ENCODE measurements around the gene WNT10A. TPM values are rescaled to one million over a fixed set of nuclear protein-coding genes. Genes with fewer than 3 reads are reported as not detected.

WNT10A gene
- total and polyA plus RNA-seq, 10 of the 15 experiments (the other 5 are each of a cell fraction or from before 2014, with no cell fraction given), result 0.61 to 45.0 (median 6.9) TPM

DNA sequence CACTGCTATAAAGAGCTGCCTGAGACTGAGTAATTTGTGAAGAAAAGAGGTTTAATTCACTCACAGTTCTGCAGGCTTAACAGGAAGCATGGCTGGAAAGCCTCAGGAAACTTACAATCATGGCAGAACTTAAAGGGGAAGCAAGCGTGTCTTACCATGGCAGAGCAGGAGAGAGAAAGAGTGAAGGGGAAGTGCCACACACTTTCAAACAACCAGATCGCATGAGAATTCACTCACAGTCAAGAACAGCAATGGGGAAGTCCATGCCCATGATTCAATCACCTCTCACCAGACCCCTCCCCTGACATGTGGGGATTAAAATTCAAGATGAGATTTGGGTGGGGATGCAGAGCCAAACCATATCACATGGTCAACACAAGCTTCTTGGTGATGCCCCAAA lies 44.1 kb downstream of the WNT10A start:
- H3K27ac ChIP-seq (ENCODE audit: control insufficient read depth, insufficient read depth), result no peak overlapping the region

More for the DNA sequence above, 44.1 kb downstream of the WNT10A start:
- no peak for TF ChIP-seq SIX5 (IDR thresholded peaks at IDR 0.05; ENCODE audit: low read depth, low read length, severe bottlenecking)
- TF ChIP-seq, protein P1, sequence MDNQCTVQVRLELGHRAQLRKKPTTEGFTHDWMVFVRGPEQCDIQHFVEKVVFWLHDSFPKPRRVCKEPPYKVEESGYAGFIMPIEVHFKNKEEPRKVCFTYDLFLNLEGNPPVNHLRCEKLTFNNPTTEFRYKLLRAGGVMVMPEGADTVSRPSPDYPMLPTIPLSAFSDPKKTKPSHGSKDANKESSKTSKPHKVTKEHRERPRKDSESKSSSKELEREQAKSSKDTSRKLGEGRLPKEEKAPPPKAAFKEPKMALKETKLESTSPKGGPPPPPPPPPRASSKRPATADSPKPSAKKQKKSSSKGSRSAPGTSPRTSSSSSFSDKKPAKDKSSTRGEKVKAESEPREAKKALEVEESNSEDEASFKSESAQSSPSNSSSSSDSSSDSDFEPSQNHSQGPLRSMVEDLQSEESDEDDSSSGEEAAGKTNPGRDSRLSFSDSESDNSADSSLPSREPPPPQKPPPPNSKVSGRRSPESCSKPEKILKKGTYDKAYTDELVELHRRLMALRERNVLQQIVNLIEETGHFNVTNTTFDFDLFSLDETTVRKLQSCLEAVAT (IDR thresholded peaks at IDR 0.05), result no peak
- TF ChIP-seq KDM1A (IDR thresholded peaks at IDR 0.05; ENCODE audit: borderline replicate concordance), result no peak
- TF ChIP-seq, protein P2, sequence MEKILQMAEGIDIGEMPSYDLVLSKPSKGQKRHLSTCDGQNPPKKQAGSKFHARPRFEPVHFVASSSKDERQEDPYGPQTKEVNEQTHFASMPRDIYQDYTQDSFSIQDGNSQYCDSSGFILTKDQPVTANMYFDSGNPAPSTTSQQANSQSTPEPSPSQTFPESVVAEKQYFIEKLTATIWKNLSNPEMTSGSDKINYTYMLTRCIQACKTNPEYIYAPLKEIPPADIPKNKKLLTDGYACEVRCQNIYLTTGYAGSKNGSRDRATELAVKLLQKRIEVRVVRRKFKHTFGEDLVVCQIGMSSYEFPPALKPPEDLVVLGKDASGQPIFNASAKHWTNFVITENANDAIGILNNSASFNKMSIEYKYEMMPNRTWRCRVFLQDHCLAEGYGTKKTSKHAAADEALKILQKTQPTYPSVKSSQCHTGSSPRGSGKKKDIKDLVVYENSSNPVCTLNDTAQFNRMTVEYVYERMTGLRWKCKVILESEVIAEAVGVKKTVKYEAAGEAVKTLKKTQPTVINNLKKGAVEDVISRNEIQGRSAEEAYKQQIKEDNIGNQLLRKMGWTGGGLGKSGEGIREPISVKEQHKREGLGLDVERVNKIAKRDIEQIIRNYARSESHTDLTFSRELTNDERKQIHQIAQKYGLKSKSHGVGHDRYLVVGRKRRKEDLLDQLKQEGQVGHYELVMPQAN (conservative IDR thresholded peaks at IDR 0.05), result no peak
- no peak for TF ChIP-seq SMAD5 (IDR thresholded peaks at IDR 0.05; ENCODE audit: low read depth)
- TF ChIP-seq YBX1 (IDR thresholded peaks at IDR 0.05), result no peak
- ChIA-PET POLR2A (no interaction called here), CTCF (interaction anchor here (1.2 kb wide), 1 partner anchor 48 kb away, joined by 3 read pairs; no protein-coding TSS in a partner anchor), RAD21 (ENCODE audit: unreplicated experiment) (no interaction called here), SMC1A (ENCODE audit: uncharacterized antibody, unreplicated experiment) (interaction anchor here (0.9 kb wide), 1 partner anchor 28 kb away, joined by 4 read pairs; no protein-coding TSS in a partner anchor)
- Histone ChIP-seq H3K9me3 (replicated peaks; ENCODE audit: control insufficient read depth, insufficient read depth, low read length) (peaks cover 9% of the 10 kb centered on the region; the same call in 1 of the 3 replicates), H3K27me3 (replicated peaks in 1 of 2; ENCODE audit: control insufficient read depth in 2 of 2, insufficient read depth in 2 of 2, low read length in 1 of 2) (no peaks in the 10 kb centered on the region), H3K4me3 (no peak overlapping the region), H3K4me2 (ENCODE audit: control insufficient read depth, insufficient read depth) (no peak overlapping the region), H3K4me1 (ENCODE audit: control insufficient read depth, insufficient read depth, low read length) (no peaks in the 10 kb centered on the region), H4K20me1 (ENCODE audit: control insufficient read depth, insufficient read depth) (no peaks in the 10 kb centered on the region), H3K9ac (ENCODE audit: control insufficient read depth, insufficient read depth, low read length) (no peak overlapping the region), H3K79me2 (ENCODE audit: control insufficient read depth, insufficient read depth, low read length) (no peaks in the 10 kb centered on the region), H3K36me3 (ENCODE audit: control insufficient read depth in 2 of 2, insufficient read depth in 2 of 2, low read length in 1 of 2) (no peaks in the 10 kb centered on the region), H2AFZ (ENCODE audit: control insufficient read depth, low read depth, low read length) (no peak overlapping the region)
- intact Hi-C loops (cut with micrococcal nuclease; ENCODE audit: unreplicated experiment), result no loop called here
- FAIRE-seq (no peak), DNase-seq (ENCODE audit: low read depth, low spot score) (no peak), ATAC-seq (no peak)
- in situ Hi-C loops (cut with MboI), result no loop called here
- 0% methylated on average over 2 of the region's 2 CpGs for WGBS (ENCODE audit: insufficient coverage, insufficient replicate concordance, low lambda C conversion rate, missing lambda C conversion rate)
- BruUV-seq (replicated peaks), result no TSS peak

All from GM12878 (cell line).